Glutamatergic neuron (in vitro differentiated cells): ENCODE data around the gene RCOR1. TPM values are rescaled to one million over a fixed set of nuclear protein-coding genes. Genes with fewer than 3 reads are reported as not detected.

Source experiments
- DNase-seq: peaks from one replicate; pipeline ENCODE4 v3.0.0; 2022
- H3K27ac Mint-ChIP-seq: one replicate; pipeline ENCODE4 v1.8.0; 2020; ENCODE audit warnings: mild to moderate bottlenecking, mixed read lengths, inconsistent platforms; ENCODE audit not compliant: unreplicated experiment
- H3K27me3 Mint-ChIP-seq: one replicate; pipeline ENCODE4 v1.8.0; 2020; ENCODE audit warnings: mild to moderate bottlenecking, moderate library complexity, mixed read lengths, inconsistent platforms; ENCODE audit not compliant: unreplicated experiment
- H3K36me3 Mint-ChIP-seq: one replicate; pipeline ENCODE4 v1.8.0; 2020; ENCODE audit warnings: mild to moderate bottlenecking, mixed read lengths, inconsistent platforms; ENCODE audit not compliant: unreplicated experiment
- H3K4me1 Mint-ChIP-seq: one replicate; pipeline ENCODE4 v1.8.0; 2020; ENCODE audit warnings: mild to moderate bottlenecking, low read depth, mixed read lengths, inconsistent platforms; ENCODE audit not compliant: unreplicated experiment
- H3K4me3 Mint-ChIP-seq: one replicate; pipeline ENCODE4 v1.8.0; 2020; ENCODE audit warnings: mild to moderate bottlenecking, mixed read lengths, inconsistent platforms; ENCODE audit not compliant: unreplicated experiment
- H3K9me3 Mint-ChIP-seq: one replicate; pipeline ENCODE4 v1.8.0; 2020; ENCODE audit warnings: mild to moderate bottlenecking, moderate library complexity, mixed read lengths, inconsistent platforms; ENCODE audit not compliant: unreplicated experiment
- CTCF ChIP-seq: fragments of 200-600 bp; sonication (generic); IDR thresholded peaks from one replicate; pipeline ENCODE4 v1.5.0; 2021; ENCODE audit not compliant: partially characterized antibody, unreplicated experiment
- total RNA-seq: library from RNA; stranded (reverse); fragmentation: NEBNext Ultra II Directional; extraction: Animal tissue kit (Norgen Biotek cat#: 25700); gene quantifications from one replicate; pipeline ENCODE4 v1.2.1, GENCODE V29; 2021; ENCODE audit not compliant: unreplicated experiment

Gene RCOR1
- total RNA-seq, 1 donor from 2014 or later, result 14.3 TPM

GRCh38 chr14:102749393-102750305 lies 157.2 kb downstream of the RCOR1 start:
- peak overlapping the region; percentile 60 for H3K4me3 Mint-ChIP-seq
- H3K27ac Mint-ChIP-seq, result peak overlapping the region; percentile 85
- TF ChIP-seq CTCF, result no peak
- peaks cover 12% of the 10 kb centered on the region for H3K4me1 Mint-ChIP-seq
- peaks cover 2% of the 10 kb centered on the region for H3K9me3 Mint-ChIP-seq
- H3K36me3 Mint-ChIP-seq, result no peaks in the 10 kb centered on the region
- no peak for DNase-seq
- no peaks in the 10 kb centered on the region for H3K27me3 Mint-ChIP-seq

- Mint-ChIP-seq H3K4me1 (peaks cover 12% of the 10 kb centered on the region), H3K4me3 (peak overlapping the region; percentile 60), H3K27me3 (no peaks in the 10 kb centered on the region), H3K27ac (peak overlapping the region; percentile 85), H3K36me3 (no peaks in the 10 kb centered on the region), H3K9me3 (peaks cover 2% of the 10 kb centered on the region)
- DNase-seq, result no peak
- TF ChIP-seq CTCF, result no peak
Measured at GRCh38 chr14:102750376-102750775, 157.9 kb downstream of the RCOR1 start.

GRCh38 chr14:102751088-102751487 lies 158.6 kb downstream of the RCOR1 start:
- no peaks in the 10 kb centered on the region for H3K36me3 Mint-ChIP-seq
- peaks cover 12% of the 10 kb centered on the region for H3K4me1 Mint-ChIP-seq
- DNase-seq, result no peak
- peak overlapping the region; percentile 28 for H3K27ac Mint-ChIP-seq
- no peak for TF ChIP-seq CTCF
- peaks cover 2% of the 10 kb centered on the region for H3K9me3 Mint-ChIP-seq
- H3K4me3 Mint-ChIP-seq, result no peak overlapping the region
- no peaks in the 10 kb centered on the region for H3K27me3 Mint-ChIP-seq

GRCh38 chr14:102752239-102752847 lies 159.9 kb downstream of the RCOR1 start:
- Mint-ChIP-seq H3K36me3 (no peaks in the 10 kb centered on the region), H3K9me3 (no peaks in the 10 kb centered on the region), H3K27me3 (no peaks in the 10 kb centered on the region), H3K4me1 (peaks cover 12% of the 10 kb centered on the region), H3K4me3 (no peak overlapping the region), H3K27ac (no peak overlapping the region)
- no peak for TF ChIP-seq CTCF
- no peak for DNase-seq
